Chondrocyte (in vitro differentiated cells): ENCODE results near the gene ALDH3A1. TPM values are rescaled to one million over a fixed set of nuclear protein-coding genes. Genes with fewer than 3 reads are reported as not detected.

Source experiments
- DNase-seq: peaks from one replicate; pipeline ENCODE4 v3.0.0; 2021; ENCODE audit warnings: mixed read lengths, low spot score
- H3K27ac Mint-ChIP-seq: one replicate; pipeline ENCODE4 v1.8.0; 2021; ENCODE audit warnings: mild to moderate bottlenecking, moderate library complexity, mixed read lengths; ENCODE audit not compliant: unreplicated experiment
- H3K27me3 Mint-ChIP-seq: 2 replicates; pipeline ENCODE4 v1.8.0; 2021; ENCODE audit warnings: low read depth, mixed read lengths
- H3K36me3 Mint-ChIP-seq: 2 replicates; pipeline ENCODE4 v1.8.0; 2021; ENCODE audit warnings: low read depth, mixed read lengths
- H3K4me1 Mint-ChIP-seq: 2 replicates; pipeline ENCODE4 v1.8.0; 2021; ENCODE audit warnings: low read depth, mild to moderate bottlenecking, mixed read lengths
- H3K4me3 Mint-ChIP-seq: one replicate; pipeline ENCODE4 v1.8.0; 2021; ENCODE audit warnings: mild to moderate bottlenecking, moderate library complexity, mixed read lengths; ENCODE audit not compliant: unreplicated experiment
- H3K9me3 Mint-ChIP-seq: 2 replicates; pipeline ENCODE4 v1.8.0; 2021; ENCODE audit warnings: low read depth, mixed read lengths
- long read RNA-seq: library from polyadenylated mRNA; stranded (forward); transcript quantifications from one replicate; pipeline ENCODE4 v2.0.0, GENCODE V29; 2021
- total RNA-seq: library from RNA; stranded (reverse); gene quantifications from 3 replicates; pipeline ENCODE4 v1.2.1, GENCODE V29; 2021
- TF ChIP-seq, protein P1 (sequence below): fragments of 200-600 bp; sonication (generic); IDR thresholded peaks from 2 replicates; pipeline ENCODE4 v1.5.0; 2021; ENCODE audit warnings: antibody characterized with exemption, mild to moderate bottlenecking, moderate library complexity

ALDH3A1 gene
- total RNA-seq = 1.6 TPM in 1 of 3 replicates, not detected in the others
- long read RNA-seq = 0 reads

- DNase-seq = no peak
- Mint-ChIP-seq H3K9me3 (no peaks in the 10 kb centered on the region), H3K27ac (peak within 1 kb of the TSS; percentile 36), H3K36me3 (no peaks in the 10 kb centered on the region), H3K4me1 (peaks cover 33% of the 10 kb centered on the region), H3K27me3 (peaks cover 3% of the 10 kb centered on the region), H3K4me3 (no peak within 1 kb of the TSS)
- TF ChIP-seq, protein P1, sequence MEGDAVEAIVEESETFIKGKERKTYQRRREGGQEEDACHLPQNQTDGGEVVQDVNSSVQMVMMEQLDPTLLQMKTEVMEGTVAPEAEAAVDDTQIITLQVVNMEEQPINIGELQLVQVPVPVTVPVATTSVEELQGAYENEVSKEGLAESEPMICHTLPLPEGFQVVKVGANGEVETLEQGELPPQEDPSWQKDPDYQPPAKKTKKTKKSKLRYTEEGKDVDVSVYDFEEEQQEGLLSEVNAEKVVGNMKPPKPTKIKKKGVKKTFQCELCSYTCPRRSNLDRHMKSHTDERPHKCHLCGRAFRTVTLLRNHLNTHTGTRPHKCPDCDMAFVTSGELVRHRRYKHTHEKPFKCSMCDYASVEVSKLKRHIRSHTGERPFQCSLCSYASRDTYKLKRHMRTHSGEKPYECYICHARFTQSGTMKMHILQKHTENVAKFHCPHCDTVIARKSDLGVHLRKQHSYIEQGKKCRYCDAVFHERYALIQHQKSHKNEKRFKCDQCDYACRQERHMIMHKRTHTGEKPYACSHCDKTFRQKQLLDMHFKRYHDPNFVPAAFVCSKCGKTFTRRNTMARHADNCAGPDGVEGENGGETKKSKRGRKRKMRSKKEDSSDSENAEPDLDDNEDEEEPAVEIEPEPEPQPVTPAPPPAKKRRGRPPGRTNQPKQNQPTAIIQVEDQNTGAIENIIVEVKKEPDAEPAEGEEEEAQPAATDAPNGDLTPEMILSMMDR = no peak
Observed at GRCh38 chr17:19747829-19748806, at the start of gene ALDH3A1. TSS of gene ALDH3A1 (minus strand) at chr17:19748298. CDS start at chr17:19745129, 3,169 bp downstream.

DNA sequence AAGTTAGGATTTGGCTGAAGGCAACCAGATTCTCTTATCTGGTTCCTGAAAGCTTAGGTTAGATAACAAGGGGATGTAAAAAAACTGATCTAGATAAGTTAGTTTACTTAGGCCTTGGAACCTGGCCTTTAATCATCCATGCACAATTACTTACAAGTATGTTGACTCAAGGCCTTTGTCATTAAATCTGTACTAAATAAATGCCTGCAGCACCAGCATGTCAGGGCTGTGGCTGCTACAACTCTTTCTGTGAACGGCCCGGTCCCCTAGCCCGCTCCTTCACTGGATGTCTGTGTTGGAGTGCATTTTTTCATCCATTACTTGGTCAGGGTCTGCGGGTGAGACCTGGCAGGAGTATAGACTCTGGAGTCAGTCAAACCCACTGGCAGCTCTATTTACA, 48.4 kb upstream of the ALDH3A1 start:
- H3K27ac Mint-ChIP-seq = no peak overlapping the region
- no peaks in the 10 kb centered on the region for H3K27me3 Mint-ChIP-seq
- no peaks in the 10 kb centered on the region for H3K4me1 Mint-ChIP-seq
- peaks cover 61% of the 10 kb centered on the region for H3K36me3 Mint-ChIP-seq
- no peak for DNase-seq
- no peak overlapping the region for H3K4me3 Mint-ChIP-seq
- peaks cover 16% of the 10 kb centered on the region for H3K9me3 Mint-ChIP-seq
- TF ChIP-seq, protein P1 = no peak

DNA sequence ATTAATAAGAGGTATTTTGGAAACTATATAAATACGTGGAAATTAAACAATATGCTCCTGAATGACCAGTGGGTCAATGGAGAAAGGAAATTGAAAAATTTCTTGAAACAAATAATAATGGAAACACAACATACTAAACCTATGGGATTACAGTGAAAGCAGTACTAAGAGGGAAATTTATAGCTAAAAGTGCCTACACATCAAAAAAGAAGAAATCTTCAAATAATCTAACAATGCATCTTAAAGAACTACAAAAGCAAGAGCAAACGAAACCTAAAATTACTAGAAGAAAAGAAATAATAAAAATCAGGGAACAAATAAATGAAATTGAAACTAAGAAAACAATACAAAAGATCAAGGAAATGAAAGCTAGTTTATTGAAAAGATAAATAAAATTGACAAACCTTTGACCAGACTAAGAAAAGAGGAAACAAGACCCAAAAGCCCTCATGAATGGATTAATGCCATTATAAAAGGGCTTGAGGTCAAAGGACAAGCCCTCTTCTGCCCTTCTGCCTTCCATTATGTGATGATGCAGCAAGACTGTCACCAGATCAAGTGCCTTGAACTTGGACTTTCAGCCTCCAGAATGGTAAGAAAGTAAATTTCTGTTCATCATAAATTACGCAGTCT, 43.9 kb upstream of the ALDH3A1 start:
- H3K27me3 Mint-ChIP-seq = no peaks in the 10 kb centered on the region
- peaks cover 3% of the 10 kb centered on the region for H3K4me1 Mint-ChIP-seq
- TF ChIP-seq, protein P1 = no peak
- peaks cover 16% of the 10 kb centered on the region for H3K9me3 Mint-ChIP-seq
- peaks cover 65% of the 10 kb centered on the region for H3K36me3 Mint-ChIP-seq
- no peak for DNase-seq
- no peak overlapping the region for H3K27ac Mint-ChIP-seq
- H3K4me3 Mint-ChIP-seq = no peak overlapping the region

DNA sequence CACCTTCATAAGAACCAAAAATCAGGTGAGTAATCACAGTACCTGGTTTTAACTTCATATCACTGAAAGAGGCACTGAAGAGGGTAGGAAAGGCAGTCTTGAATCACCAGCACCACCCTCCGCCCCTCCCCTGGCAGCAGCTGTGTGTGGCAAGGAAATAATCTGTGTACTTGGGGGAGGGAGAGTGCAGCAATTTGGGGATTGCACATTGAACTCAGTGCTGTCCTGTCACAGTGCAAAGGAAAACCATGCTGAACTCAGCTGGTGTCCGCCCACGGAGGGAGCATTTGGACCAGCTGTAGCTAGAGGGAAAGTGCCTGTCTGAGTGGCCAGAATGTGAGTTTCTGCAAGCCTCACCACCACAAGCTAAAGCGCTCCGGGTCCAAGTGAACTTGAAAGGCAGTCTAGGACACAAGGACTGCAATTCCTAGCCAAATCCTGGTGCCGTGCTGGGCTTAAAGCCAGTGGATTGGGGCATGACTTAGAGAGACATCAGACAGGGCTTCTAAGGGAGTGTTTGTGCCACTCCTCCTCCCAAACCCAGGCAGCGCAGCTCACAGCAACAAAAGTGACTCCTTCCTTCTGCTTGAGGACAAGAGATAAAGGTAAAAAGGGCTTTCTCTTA, 39.7 kb upstream of the ALDH3A1 start:
- DNase-seq = no peak
- Mint-ChIP-seq H3K27me3 (no peaks in the 10 kb centered on the region), H3K27ac (no peak overlapping the region), H3K4me1 (peaks cover 7% of the 10 kb centered on the region), H3K4me3 (no peak overlapping the region), H3K36me3 (peaks cover 37% of the 10 kb centered on the region), H3K9me3 (peaks cover under 1% of the 10 kb centered on the region)
- TF ChIP-seq, protein P1 = no peak

- TF ChIP-seq, protein P1 = peak; percentile 36
- no peaks in the 10 kb centered on the region for H3K27me3 Mint-ChIP-seq
- H3K4me1 Mint-ChIP-seq = peaks cover 7% of the 10 kb centered on the region
- H3K9me3 Mint-ChIP-seq = no peaks in the 10 kb centered on the region
- H3K27ac Mint-ChIP-seq = no peak overlapping the region
- no peak overlapping the region for H3K4me3 Mint-ChIP-seq
- H3K36me3 Mint-ChIP-seq = peaks cover 36% of the 10 kb centered on the region
- DNase-seq = no peak
Observed at GRCh38 chr17:19785854-19786253, 37.8 kb upstream of the ALDH3A1 start.
